Activated CD4-positive, alpha-beta T cell treated with anti-CD3 and anti-CD28 coated beads, Interleukin-2, amount 10 ng/mL, durations not matched to agents 7 days and 5 days (primary cell): ENCODE measurements around the gene PARD6G. TPM values are rescaled to one million over a fixed set of nuclear protein-coding genes. Genes with fewer than 3 reads are reported as not detected.

Source experiments
- CTCF ChIA-PET: fragments of 350-600 bp; sonication (Branson Sonifier 250); formaldehyde crosslinking; loops from one replicate; lab custom pipeline; 2021; ENCODE audit warnings: antibody characterized with exemption; lab: Charles Lee
- POLR2A ChIA-PET: fragments of 350-600 bp; sonication (Branson Sonifier 250); formaldehyde crosslinking; loops from one replicate; lab custom pipeline; 2021; ENCODE audit warnings: antibody characterized with exemption; lab: Charles Lee
- DNase-seq: peaks from one replicate; pipeline ENCODE4 v3.0.0-alpha.2; 2020
- H3K27ac Mint-ChIP-seq: one replicate; pipeline ENCODE4 v1.8.0; 2021; ENCODE audit warnings: mild to moderate bottlenecking, moderate library complexity, mixed read lengths
- H3K27me3 Mint-ChIP-seq: one replicate; pipeline ENCODE4 v1.8.0; 2021; ENCODE audit warnings: mixed read lengths
- H3K36me3 Mint-ChIP-seq: one replicate; pipeline ENCODE4 v1.8.0; 2021; ENCODE audit warnings: low read depth, mixed read lengths
- H3K4me1 Mint-ChIP-seq: one replicate; pipeline ENCODE4 v1.8.0; 2021; ENCODE audit warnings: mixed read lengths
- H3K4me3 Mint-ChIP-seq: one replicate; pipeline ENCODE4 v1.8.0; 2021; ENCODE audit warnings: mild to moderate bottlenecking, moderate library complexity, mixed read lengths
- H3K9me3 Mint-ChIP-seq: one replicate; pipeline ENCODE4 v1.8.0; 2021; ENCODE audit warnings: mixed read lengths
- total RNA-seq, 2 experiments: library from RNA; stranded (reverse); gene quantifications; one replicate each; pipeline ENCODE4 v1.2.3, GENCODE V29; 2021

PARD6G gene
- total RNA-seq, 2 experiments from 2014 or later: 0.15 to 0.22 TPM

- Mint-ChIP-seq H3K4me1 (peaks cover 6% of the 10 kb centered on the region), H3K9me3 (no peaks in the 10 kb centered on the region), H3K4me3 (peak overlapping the region; percentile 70), H3K27ac (peak overlapping the region; percentile 25), H3K27me3 (no peaks in the 10 kb centered on the region), H3K36me3 (peaks cover 2% of the 10 kb centered on the region)
- POLR2A ChIA-PET: no interaction called here
- CTCF ChIA-PET: interaction anchor here (1.0 to 1.6 kb wide), 2 partner anchors 8 to 10 kb away, joined by 3 to 6 read pairs; no protein-coding TSS in a partner anchor
- peak; percentile 82 for DNase-seq
Measured at GRCh38 chr18:80147418-80148325, 99.6 kb downstream of the PARD6G start.

GRCh38 chr18:80147037-80147417, 100.3 kb downstream of the PARD6G start:
- CTCF ChIA-PET: interaction anchor here (1.0 to 1.6 kb wide), 2 partner anchors 8 to 11 kb away, joined by 3 to 6 read pairs; no protein-coding TSS in a partner anchor
- Mint-ChIP-seq H3K27ac (no peak overlapping the region), H3K36me3 (peaks cover 2% of the 10 kb centered on the region), H3K4me1 (peaks cover 6% of the 10 kb centered on the region), H3K27me3 (no peaks in the 10 kb centered on the region), H3K4me3 (peak overlapping the region; percentile 70), H3K9me3 (no peaks in the 10 kb centered on the region)
- POLR2A ChIA-PET: no interaction called here
- DNase-seq: no peak

DNA sequence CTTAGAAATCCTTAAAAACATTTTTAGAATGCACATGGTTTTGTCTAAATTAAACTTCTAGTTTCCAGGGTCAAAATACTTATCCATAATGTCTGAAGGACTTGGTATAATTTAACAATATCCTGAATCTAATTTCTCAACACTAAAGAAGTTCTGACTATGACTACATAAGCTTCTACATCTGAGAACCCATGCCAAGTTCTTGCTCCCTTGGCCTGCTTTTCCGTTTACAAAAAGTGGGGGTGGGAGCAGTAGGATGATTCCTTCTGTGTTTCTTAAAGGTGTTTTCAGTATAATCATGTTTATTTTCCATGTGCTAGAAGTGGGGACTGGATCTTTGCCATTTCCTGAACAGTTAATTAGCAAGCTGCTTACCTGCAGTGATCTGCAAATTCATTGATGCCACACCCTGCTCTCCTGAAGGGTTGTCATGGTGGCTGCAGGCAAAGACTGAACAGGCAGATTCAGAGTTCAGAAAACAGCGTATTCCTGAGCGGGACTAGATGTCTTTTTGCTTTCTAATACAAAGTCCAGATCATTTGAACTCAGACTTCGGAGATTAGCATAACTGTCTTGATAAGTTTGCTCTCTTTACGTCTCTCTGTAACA, 102.0 kb downstream of the PARD6G start:
- no peak overlapping the region for H3K4me3 Mint-ChIP-seq
- POLR2A ChIA-PET: no interaction called here
- no peak overlapping the region for H3K27ac Mint-ChIP-seq
- H3K9me3 Mint-ChIP-seq: no peaks in the 10 kb centered on the region
- DNase-seq: no peak
- H3K4me1 Mint-ChIP-seq: peaks cover 6% of the 10 kb centered on the region
- H3K27me3 Mint-ChIP-seq: no peaks in the 10 kb centered on the region
- CTCF ChIA-PET: interaction anchor here (1.1 kb wide), 1 partner anchor 14 kb away, joined by 3 read pairs; no protein-coding TSS in a partner anchor
- H3K36me3 Mint-ChIP-seq: peaks cover 2% of the 10 kb centered on the region

- CTCF ChIA-PET: interaction anchor here (0.9 kb wide), 1 partner anchor 11 kb away, joined by 3 read pairs; no protein-coding TSS in a partner anchor
- no peak for DNase-seq
- H3K27me3 Mint-ChIP-seq: no peaks in the 10 kb centered on the region
- H3K9me3 Mint-ChIP-seq: no peaks in the 10 kb centered on the region
- no peak overlapping the region for H3K4me3 Mint-ChIP-seq
- peaks cover 4% of the 10 kb centered on the region for H3K36me3 Mint-ChIP-seq
- peaks cover 6% of the 10 kb centered on the region for H3K4me1 Mint-ChIP-seq
- POLR2A ChIA-PET: no interaction called here
- H3K27ac Mint-ChIP-seq: no peak overlapping the region
Measured at GRCh38 chr18:80143881-80144280, 103.4 kb downstream of the PARD6G start.

DNA sequence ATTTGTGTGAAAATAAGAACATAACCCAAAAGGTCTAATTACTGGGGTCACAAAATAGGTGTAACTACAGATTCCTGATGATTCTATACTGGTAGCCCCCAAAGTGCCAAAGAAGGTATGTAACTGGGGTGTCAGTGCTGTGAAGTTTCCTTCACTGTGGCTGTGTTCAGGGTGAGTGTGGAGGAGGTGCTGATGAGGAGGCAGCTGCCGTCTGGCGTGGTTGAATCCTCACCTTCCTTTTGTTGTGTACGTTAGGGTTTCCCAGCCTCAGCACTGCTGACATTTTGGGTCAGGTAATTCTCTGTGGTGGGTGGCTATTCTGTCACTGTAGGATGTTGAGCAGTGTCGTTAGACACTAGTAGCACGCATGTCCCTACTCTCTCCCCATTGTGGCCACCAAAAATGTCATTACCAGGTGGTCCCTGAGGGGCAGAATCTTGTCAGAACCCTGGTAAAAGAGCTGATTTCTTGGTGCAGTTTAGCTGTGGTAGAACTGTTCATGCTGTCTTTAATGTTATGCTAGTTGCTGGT, 106.8 kb downstream of the PARD6G start:
- POLR2A ChIA-PET: no interaction called here
- Mint-ChIP-seq H3K27ac (no peak overlapping the region), H3K9me3 (no peaks in the 10 kb centered on the region), H3K4me1 (no peaks in the 10 kb centered on the region), H3K27me3 (no peaks in the 10 kb centered on the region), H3K36me3 (peaks cover 26% of the 10 kb centered on the region), H3K4me3 (no peak overlapping the region)
- no peak for DNase-seq
- CTCF ChIA-PET: interaction anchor here (2.3 kb wide), 1 partner anchor 12 kb away, joined by 6 read pairs; no protein-coding TSS in a partner anchor

- POLR2A ChIA-PET: no interaction called here
- Mint-ChIP-seq H3K27me3 (no peaks in the 10 kb centered on the region), H3K9me3 (no peaks in the 10 kb centered on the region), H3K4me3 (no peak overlapping the region), H3K27ac (no peak overlapping the region), H3K36me3 (peaks cover 40% of the 10 kb centered on the region), H3K4me1 (peaks cover 8% of the 10 kb centered on the region)
- DNase-seq: no peak
- CTCF ChIA-PET: interaction anchor here (1.0 kb wide), 1 partner anchor 102 kb away, joined by 3 read pairs; no protein-coding TSS in a partner anchor
Measured at GRCh38 chr18:80137976-80138375, 109.3 kb downstream of the PARD6G start.

DNA sequence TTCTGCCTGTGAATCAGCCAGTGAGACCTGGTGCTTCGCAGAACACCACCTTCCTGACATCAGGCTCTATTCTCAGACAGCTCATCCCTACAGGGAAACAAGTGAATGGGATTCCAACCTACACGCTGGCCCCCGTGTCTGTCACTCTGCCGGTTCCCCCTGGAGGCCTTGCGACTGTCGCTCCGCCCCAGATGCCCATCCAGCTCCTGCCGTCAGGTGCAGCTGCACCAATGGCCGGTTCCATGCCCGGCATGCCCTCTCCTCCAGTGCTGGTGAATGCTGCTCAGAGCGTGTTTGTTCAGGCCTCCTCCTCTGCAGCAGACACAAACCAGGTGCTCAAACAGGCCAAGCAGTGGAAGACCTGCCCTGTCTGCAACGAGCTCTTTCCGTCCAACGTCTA, 110.2 kb downstream of the PARD6G start:
- no peaks in the 10 kb centered on the region for H3K27me3 Mint-ChIP-seq
- H3K4me3 Mint-ChIP-seq: no peak overlapping the region
- DNase-seq: no peak
- no peak overlapping the region for H3K27ac Mint-ChIP-seq
- POLR2A ChIA-PET: no interaction called here
- CTCF ChIA-PET: interaction anchor here (0.5 kb wide), 1 partner anchor 60 kb away, joined by 3 read pairs; no protein-coding TSS in a partner anchor
- H3K4me1 Mint-ChIP-seq: peaks cover 15% of the 10 kb centered on the region
- H3K36me3 Mint-ChIP-seq: peaks cover 42% of the 10 kb centered on the region
- H3K9me3 Mint-ChIP-seq: no peaks in the 10 kb centered on the region

GRCh38 chr18:80136679-80137078, 110.6 kb downstream of the PARD6G start:
- Mint-ChIP-seq H3K4me1 (peaks cover 20% of the 10 kb centered on the region), H3K27ac (no peak overlapping the region), H3K36me3 (peaks cover 46% of the 10 kb centered on the region), H3K4me3 (no peak overlapping the region), H3K27me3 (no peaks in the 10 kb centered on the region), H3K9me3 (no peaks in the 10 kb centered on the region)
- ChIA-PET CTCF (interaction anchor here (0.5 kb wide), 1 partner anchor 59 kb away, joined by 3 read pairs; no protein-coding TSS in a partner anchor), POLR2A (no interaction called here)
- no peak for DNase-seq

- DNase-seq: no peak
- POLR2A ChIA-PET: no interaction called here
- Mint-ChIP-seq H3K27ac (no peak overlapping the region), H3K4me3 (no peak overlapping the region), H3K4me1 (peaks cover 29% of the 10 kb centered on the region), H3K36me3 (peaks cover 52% of the 10 kb centered on the region), H3K27me3 (no peaks in the 10 kb centered on the region), H3K9me3 (no peaks in the 10 kb centered on the region)
- CTCF ChIA-PET: no interaction called here
Measured at GRCh38 chr18:80135136-80135535, 112.2 kb downstream of the PARD6G start.

DNA sequence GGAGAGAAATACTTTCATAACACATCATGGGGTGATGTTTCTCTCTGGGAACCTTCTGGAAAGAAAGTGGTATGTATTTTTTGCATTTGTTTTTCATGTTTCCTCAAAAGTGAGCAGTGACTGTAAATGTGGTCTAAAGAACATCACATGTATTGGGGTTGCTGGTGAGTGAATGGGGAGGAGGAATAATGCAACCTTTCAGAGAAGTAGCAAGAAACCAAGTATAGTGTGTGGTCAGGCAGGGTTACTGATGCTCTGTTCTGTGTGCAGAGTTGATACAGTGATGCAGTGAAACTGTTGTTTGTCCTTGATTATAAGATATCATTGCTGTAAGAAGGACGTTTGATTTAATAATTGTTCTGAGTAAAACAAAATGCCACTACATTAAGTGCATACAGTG, 114.2 kb downstream of the PARD6G start:
- Mint-ChIP-seq H3K4me1 (peaks cover 34% of the 10 kb centered on the region), H3K4me3 (no peak overlapping the region), H3K36me3 (peaks cover 52% of the 10 kb centered on the region), H3K27ac (peak overlapping the region; percentile 11), H3K9me3 (no peaks in the 10 kb centered on the region), H3K27me3 (no peaks in the 10 kb centered on the region)
- DNase-seq: no peak
- ChIA-PET POLR2A (interaction anchor here (0.6 kb wide), 1 partner anchor 134 kb away, joined by 3 read pairs; no protein-coding TSS in a partner anchor), CTCF (interaction anchor here (0.6 kb wide), 1 partner anchor 1257 kb away, joined by 3 read pairs; no protein-coding TSS in a partner anchor)

- Mint-ChIP-seq H3K4me3 (no peak overlapping the region), H3K27ac (peak overlapping the region; percentile 11), H3K36me3 (peaks cover 50% of the 10 kb centered on the region), H3K27me3 (no peaks in the 10 kb centered on the region), H3K9me3 (peaks cover 2% of the 10 kb centered on the region), H3K4me1 (peaks cover 40% of the 10 kb centered on the region)
- no peak for DNase-seq
- CTCF ChIA-PET: interaction anchor here (0.9 kb wide), 1 partner anchor 26 kb away, joined by 3 read pairs; no protein-coding TSS in a partner anchor
- POLR2A ChIA-PET: no interaction called here
Measured at GRCh38 chr18:80132180-80132812, 115.0 kb downstream of the PARD6G start.

GRCh38 chr18:80130555-80130954, 116.8 kb downstream of the PARD6G start:
- H3K4me3 Mint-ChIP-seq: no peak overlapping the region
- no peak for DNase-seq
- H3K9me3 Mint-ChIP-seq: peaks cover 6% of the 10 kb centered on the region
- H3K27me3 Mint-ChIP-seq: no peaks in the 10 kb centered on the region
- ChIA-PET CTCF (no interaction called here), POLR2A (no interaction called here)
- no peak overlapping the region for H3K27ac Mint-ChIP-seq
- H3K36me3 Mint-ChIP-seq: peaks cover 51% of the 10 kb centered on the region
- H3K4me1 Mint-ChIP-seq: peaks cover 51% of the 10 kb centered on the region
